Ovary (tissue), 3 donors: ENCODE results near the gene ICA1L.

Experiments
- EP300 ChIP-seq: sonication (generic); formaldehyde crosslinking; IDR thresholded peaks from one replicate; pipeline ENCODE4 v1.6.1; 2017; ENCODE audit warnings: antibody characterized with exemption
- POLR2A ChIP-seq: fragments of 450-650 bp; IDR thresholded peaks from one replicate; pipeline ENCODE4 v1.6.1; 2017; ENCODE audit warnings: antibody characterized with exemption, mild to moderate bottlenecking, moderate library complexity
- TF ChIP-seq, protein P1 (sequence below), 3 donors: fragments of 450-650 bp in 2 of 3; fragments of 200-600 bp in 1 of 3; IDR thresholded peaks; one replicate each; pipeline versions ENCODE4 v1.5.1 to v1.8.0; 2016 to 2022; ENCODE audit warnings: antibody characterized with exemption in 3 of 3, mild to moderate bottlenecking in 1 of 3
- donor health status: DM: no; HTN: no; CAD: no.

DNA sequence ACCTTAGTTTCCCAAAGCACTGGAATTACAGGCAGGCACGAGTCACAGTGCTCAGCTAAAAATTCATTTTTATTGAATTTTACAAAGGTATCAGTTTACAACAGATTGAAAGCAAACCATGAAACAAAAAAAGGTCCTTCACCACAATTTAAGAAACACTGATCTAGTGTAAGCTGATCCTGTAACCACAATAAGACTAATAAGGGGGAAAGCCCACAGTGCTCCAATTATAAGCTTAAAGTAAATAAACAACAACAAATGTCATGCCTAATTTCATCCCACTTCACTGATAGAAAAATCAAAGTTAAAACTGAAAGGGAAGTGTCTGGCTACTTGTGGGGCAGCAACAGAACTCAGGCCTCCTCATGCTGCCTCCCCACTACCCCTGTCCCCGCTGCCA, 49.2 kb downstream of the ICA1L start:
- no peak for TF ChIP-seq POLR2A
- TF ChIP-seq, protein P1, sequence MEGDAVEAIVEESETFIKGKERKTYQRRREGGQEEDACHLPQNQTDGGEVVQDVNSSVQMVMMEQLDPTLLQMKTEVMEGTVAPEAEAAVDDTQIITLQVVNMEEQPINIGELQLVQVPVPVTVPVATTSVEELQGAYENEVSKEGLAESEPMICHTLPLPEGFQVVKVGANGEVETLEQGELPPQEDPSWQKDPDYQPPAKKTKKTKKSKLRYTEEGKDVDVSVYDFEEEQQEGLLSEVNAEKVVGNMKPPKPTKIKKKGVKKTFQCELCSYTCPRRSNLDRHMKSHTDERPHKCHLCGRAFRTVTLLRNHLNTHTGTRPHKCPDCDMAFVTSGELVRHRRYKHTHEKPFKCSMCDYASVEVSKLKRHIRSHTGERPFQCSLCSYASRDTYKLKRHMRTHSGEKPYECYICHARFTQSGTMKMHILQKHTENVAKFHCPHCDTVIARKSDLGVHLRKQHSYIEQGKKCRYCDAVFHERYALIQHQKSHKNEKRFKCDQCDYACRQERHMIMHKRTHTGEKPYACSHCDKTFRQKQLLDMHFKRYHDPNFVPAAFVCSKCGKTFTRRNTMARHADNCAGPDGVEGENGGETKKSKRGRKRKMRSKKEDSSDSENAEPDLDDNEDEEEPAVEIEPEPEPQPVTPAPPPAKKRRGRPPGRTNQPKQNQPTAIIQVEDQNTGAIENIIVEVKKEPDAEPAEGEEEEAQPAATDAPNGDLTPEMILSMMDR (IDR thresholded peaks at IDR 0.05): no peak
- no peak for TF ChIP-seq EP300
